ENCODE measurements around the gene RFX8. TPM values are rescaled to one million over a fixed set of nuclear protein-coding genes. Genes with fewer than 3 reads are reported as not detected.

RFX8 gene
- total and polyA plus RNA-seq, 10 of the 15 experiments (the other 5 are each of a cell fraction or from before 2014, with no cell fraction given), result 0.19 TPM; not detected in 9

DNA sequence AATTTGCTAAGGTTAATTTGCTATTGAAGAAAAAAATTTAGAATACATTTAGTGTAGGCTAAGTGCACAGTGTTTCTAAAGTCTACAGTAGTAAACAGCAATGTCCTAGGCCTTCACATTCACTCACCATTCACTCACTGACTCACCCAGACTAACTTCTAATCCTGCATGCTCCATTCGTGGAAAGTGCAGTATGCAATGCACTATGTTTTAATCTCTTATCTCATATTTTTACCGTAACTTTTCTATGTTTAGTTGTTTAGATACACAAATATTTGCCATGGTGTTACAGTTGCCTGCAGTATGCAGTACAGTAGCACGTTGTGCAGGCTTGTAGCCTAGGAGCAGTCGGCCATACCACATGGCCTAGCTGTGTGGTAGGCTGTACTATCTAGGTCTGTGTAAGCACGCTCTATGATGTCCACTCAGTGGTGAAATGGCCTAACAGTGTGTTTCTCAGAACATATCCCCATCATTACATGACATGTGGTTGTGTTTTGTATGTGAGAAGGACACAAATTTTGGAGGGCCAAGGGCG, 18.1 kb upstream of the RFX8 start:
- H3K4me2 ChIP-seq (ENCODE audit: control insufficient read depth, insufficient read depth), result no peak overlapping the region
- H3K36me3 ChIP-seq (ENCODE audit: control insufficient read depth in 2 of 2, insufficient read depth in 2 of 2, low read length in 1 of 2), result no peaks in the 10 kb centered on the region
- H3K9me3 ChIP-seq (replicated peaks; ENCODE audit: control insufficient read depth, insufficient read depth, low read length), result no peaks in the 10 kb centered on the region
- RAD21 ChIA-PET (ENCODE audit: unreplicated experiment), result no interaction called here
- no peak for DNase-seq (ENCODE audit: low read depth, low spot score)
- BruUV-seq (replicated peaks), result no TSS peak
- peaks cover 0 to 3% of the 10 kb centered on the region in 2 experiments; a peak in 2 of 4 replicates for H3K27me3 ChIP-seq (replicated peaks in 1 of 2; ENCODE audit: control insufficient read depth in 2 of 2, insufficient read depth in 2 of 2, low read length in 1 of 2)
- WGBS (ENCODE audit: insufficient coverage, insufficient replicate concordance, low lambda C conversion rate, missing lambda C conversion rate), result 27% methylated on average over 6 of the region's 6 CpGs
- POLR2A ChIA-PET, result no interaction called here
- no peak overlapping the region for H3K4me3 ChIP-seq
- H3K4me1 ChIP-seq (ENCODE audit: control insufficient read depth, insufficient read depth, low read length), result no peaks in the 10 kb centered on the region
- ATAC-seq, result no peak
- TF ChIP-seq DPF2 (IDR thresholded peaks at IDR 0.05) (no peak), NFYB (IDR thresholded peaks at IDR 0.05; ENCODE audit: insufficient read depth, low read depth, low read length) (no peak), HDAC6 (IDR thresholded peaks at IDR 0.05; ENCODE audit: unreplicated experiment) (no peak), ATF7 (IDR thresholded peaks at IDR 0.05; ENCODE audit: low read depth) (no peak), SMARCA5 (IDR thresholded peaks at IDR 0.05) (no peak)
- TF ChIP-seq, protein P1, sequence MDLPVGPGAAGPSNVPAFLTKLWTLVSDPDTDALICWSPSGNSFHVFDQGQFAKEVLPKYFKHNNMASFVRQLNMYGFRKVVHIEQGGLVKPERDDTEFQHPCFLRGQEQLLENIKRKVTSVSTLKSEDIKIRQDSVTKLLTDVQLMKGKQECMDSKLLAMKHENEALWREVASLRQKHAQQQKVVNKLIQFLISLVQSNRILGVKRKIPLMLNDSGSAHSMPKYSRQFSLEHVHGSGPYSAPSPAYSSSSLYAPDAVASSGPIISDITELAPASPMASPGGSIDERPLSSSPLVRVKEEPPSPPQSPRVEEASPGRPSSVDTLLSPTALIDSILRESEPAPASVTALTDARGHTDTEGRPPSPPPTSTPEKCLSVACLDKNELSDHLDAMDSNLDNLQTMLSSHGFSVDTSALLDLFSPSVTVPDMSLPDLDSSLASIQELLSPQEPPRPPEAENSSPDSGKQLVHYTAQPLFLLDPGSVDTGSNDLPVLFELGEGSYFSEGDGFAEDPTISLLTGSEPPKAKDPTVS (IDR thresholded peaks at IDR 0.05; ENCODE audit: low read depth, low read length), result no peak
- H3K79me2 ChIP-seq (ENCODE audit: control insufficient read depth, insufficient read depth, low read length), result no peaks in the 10 kb centered on the region
- H3K27ac ChIP-seq (ENCODE audit: control insufficient read depth, insufficient read depth), result no peak overlapping the region
- SMC1A ChIA-PET (ENCODE audit: uncharacterized antibody, unreplicated experiment), result no interaction called here
- no peaks in the 10 kb centered on the region for H4K20me1 ChIP-seq (ENCODE audit: control insufficient read depth, insufficient read depth)
- no peak for FAIRE-seq
- CTCF ChIA-PET, result no interaction called here
- in situ Hi-C loops (cut with MboI) (no loop called here), intact Hi-C loops (cut with micrococcal nuclease; ENCODE audit: unreplicated experiment) (no loop called here)
- H2AFZ ChIP-seq (ENCODE audit: control insufficient read depth, low read depth, low read length), result no peak overlapping the region
- no peak overlapping the region for H3K9ac ChIP-seq (ENCODE audit: control insufficient read depth, insufficient read depth, low read length)

- H4K20me1 ChIP-seq (ENCODE audit: control insufficient read depth, insufficient read depth), result no peaks in the 10 kb centered on the region
- no peaks in the 10 kb centered on the region for H3K79me2 ChIP-seq (ENCODE audit: control insufficient read depth, insufficient read depth, low read length)
- POLR2A ChIA-PET, result no interaction called here
- CTCF ChIA-PET, result interaction anchor here (0.7 kb wide), 1 partner anchor 424 kb away, joined by 3 read pairs; no protein-coding TSS in a partner anchor
- DNase-seq (ENCODE audit: low read depth, low spot score) (no peak), FAIRE-seq (no peak), ATAC-seq (0 out of 3 replicates have a peak, but pooled peaks have one; percentile 18)
- SMC1A ChIA-PET (ENCODE audit: uncharacterized antibody, unreplicated experiment), result interaction anchor here (0.6 kb wide), 1 partner anchor 9 kb away, joined by 3 read pairs; no protein-coding TSS in a partner anchor
- H3K4me3 ChIP-seq, result no peak overlapping the region
- WGBS (ENCODE audit: insufficient coverage, insufficient replicate concordance, low lambda C conversion rate, missing lambda C conversion rate), result 56% methylated on average over 5 of the region's 5 CpGs
- no TSS peak for BruUV-seq (replicated peaks)
- H3K27ac ChIP-seq (ENCODE audit: control insufficient read depth, insufficient read depth), result no peak overlapping the region
- in situ Hi-C loops (cut with MboI), result no loop called here
- TF ChIP-seq, protein P2, sequence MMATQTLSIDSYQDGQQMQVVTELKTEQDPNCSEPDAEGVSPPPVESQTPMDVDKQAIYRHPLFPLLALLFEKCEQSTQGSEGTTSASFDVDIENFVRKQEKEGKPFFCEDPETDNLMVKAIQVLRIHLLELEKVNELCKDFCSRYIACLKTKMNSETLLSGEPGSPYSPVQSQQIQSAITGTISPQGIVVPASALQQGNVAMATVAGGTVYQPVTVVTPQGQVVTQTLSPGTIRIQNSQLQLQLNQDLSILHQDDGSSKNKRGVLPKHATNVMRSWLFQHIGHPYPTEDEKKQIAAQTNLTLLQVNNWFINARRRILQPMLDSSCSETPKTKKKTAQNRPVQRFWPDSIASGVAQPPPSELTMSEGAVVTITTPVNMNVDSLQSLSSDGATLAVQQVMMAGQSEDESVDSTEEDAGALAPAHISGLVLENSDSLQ (IDR thresholded peaks at IDR 0.05), result 0 out of 2 replicates have a peak, but pooled peaks have one; percentile 6
- TF ChIP-seq NFYA (IDR thresholded peaks at IDR 0.05; ENCODE audit: borderline replicate concordance, low read depth, low read length), result no peak
- no peaks in the 10 kb centered on the region for H3K4me1 ChIP-seq (ENCODE audit: control insufficient read depth, insufficient read depth, low read length)
- H3K36me3 ChIP-seq (ENCODE audit: control insufficient read depth in 2 of 2, insufficient read depth in 2 of 2, low read length in 1 of 2), result no peaks in the 10 kb centered on the region
- RAD21 ChIA-PET (ENCODE audit: unreplicated experiment), result no interaction called here
- intact Hi-C loops (cut with micrococcal nuclease; ENCODE audit: unreplicated experiment), result no loop called here
- no peak overlapping the region for H2AFZ ChIP-seq (ENCODE audit: control insufficient read depth, low read depth, low read length)
- no peaks in the 10 kb centered on the region for H3K9me3 ChIP-seq (replicated peaks; ENCODE audit: control insufficient read depth, insufficient read depth, low read length)
- no peak overlapping the region for H3K9ac ChIP-seq (ENCODE audit: control insufficient read depth, insufficient read depth, low read length)
- no peak overlapping the region for H3K4me2 ChIP-seq (ENCODE audit: control insufficient read depth, insufficient read depth)
- H3K27me3 ChIP-seq (replicated peaks in 1 of 2; ENCODE audit: control insufficient read depth in 2 of 2, insufficient read depth in 2 of 2, low read length in 1 of 2), result 0 out of 4 replicates have a peak, but pooled peaks cover 0 to 3% of the 10 kb centered on the region in 2 experiments
Observed at GRCh38 chr2:101486994-101487393, 12.1 kb upstream of the RFX8 start.

Measured in GM12878 (cell line).